ENCODE measurements around the gene FJX1.

FJX1 gene

GRCh38 chr11:35602979-35603378 is 15.3 kb upstream of the FJX1 start:
- Histone ChIP-seq H3K27me3 (ENCODE audit: control insufficient read depth in 5 of 5, insufficient read depth in 4 of 5, low read length in 5 of 5) (peaks cover 0 to 6% (median 0%) of the 10 kb centered on the region in 5 donors), H3K9me3 (ENCODE audit: control insufficient read depth in 5 of 5, low read length in 5 of 5) (no peaks in the 10 kb centered on the region), H3K36me3 (ENCODE audit: control insufficient read depth in 5 of 5, insufficient read depth in 5 of 5, low read length in 5 of 5) (no peaks in the 10 kb centered on the region), H3K4me1 (ENCODE audit: control insufficient read depth in 5 of 5, insufficient read depth in 5 of 5, low read length in 5 of 5) (peaks cover 0 to 5% (median 3%) of the 10 kb centered on the region in 5 donors), H3K27ac (ENCODE audit: low read depth, low read length) (no peak overlapping the region), H3K9ac (ENCODE audit: low read length in 5 of 5) (no peak overlapping the region), H3K4me3 (ENCODE audit: low read depth in 1 of 5, low read length in 5 of 5) (no peak overlapping the region)

- no peak overlapping the region for H3K27ac ChIP-seq (ENCODE audit: low read depth, low read length)
- no peak overlapping the region for H3K9ac ChIP-seq (ENCODE audit: low read length in 5 of 5)
- H3K4me1 ChIP-seq (ENCODE audit: control insufficient read depth in 5 of 5, insufficient read depth in 5 of 5, low read length in 5 of 5) = peaks cover 0 to 5% (median 3%) of the 10 kb centered on the region in 5 donors
- no peaks in the 10 kb centered on the region for H3K9me3 ChIP-seq (ENCODE audit: control insufficient read depth in 5 of 5, low read length in 5 of 5)
- H3K27me3 ChIP-seq (ENCODE audit: control insufficient read depth in 5 of 5, insufficient read depth in 4 of 5, low read length in 5 of 5) = peaks cover 0 to 8% (median 3%) of the 10 kb centered on the region in 5 donors
- no peak overlapping the region for H3K4me3 ChIP-seq (ENCODE audit: low read depth in 1 of 5, low read length in 5 of 5)
- H3K36me3 ChIP-seq (ENCODE audit: control insufficient read depth in 5 of 5, insufficient read depth in 5 of 5, low read length in 5 of 5) = no peaks in the 10 kb centered on the region
Measured at GRCh38 chr11:35605706-35606105, 12.6 kb upstream of the FJX1 start.

DNA sequence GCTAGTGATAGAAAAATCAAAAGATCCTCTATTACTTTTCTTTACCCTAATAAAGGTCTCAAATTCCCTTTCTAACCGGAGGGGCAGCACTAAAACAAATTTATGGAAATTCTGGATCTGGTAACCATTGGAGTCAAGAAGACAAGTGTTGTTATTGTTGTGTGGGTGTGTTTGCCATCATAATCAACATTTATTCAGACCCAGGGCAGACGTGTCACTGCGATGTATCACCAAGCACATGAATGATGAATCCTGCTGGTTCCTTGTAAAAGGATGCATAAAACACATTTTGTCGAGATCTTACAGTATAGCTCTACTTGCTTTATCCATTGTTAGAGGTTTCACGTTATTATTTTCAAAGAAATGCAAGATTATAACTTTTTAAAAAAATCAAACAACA is 12.1 kb upstream of the FJX1 start:
- H3K27me3 ChIP-seq (ENCODE audit: control insufficient read depth in 5 of 5, insufficient read depth in 4 of 5, low read length in 5 of 5) = peaks cover 0 to 8% (median 3%) of the 10 kb centered on the region in 5 donors
- H3K27ac ChIP-seq (ENCODE audit: low read depth, low read length) = no peak overlapping the region
- no peaks in the 10 kb centered on the region for H3K9me3 ChIP-seq (ENCODE audit: control insufficient read depth in 5 of 5, low read length in 5 of 5)
- peaks cover 0 to 5% (median 3%) of the 10 kb centered on the region in 5 donors for H3K4me1 ChIP-seq (ENCODE audit: control insufficient read depth in 5 of 5, insufficient read depth in 5 of 5, low read length in 5 of 5)
- H3K9ac ChIP-seq (ENCODE audit: low read length in 5 of 5) = no peak overlapping the region
- H3K4me3 ChIP-seq (ENCODE audit: low read depth in 1 of 5, low read length in 5 of 5) = no peak overlapping the region
- H3K36me3 ChIP-seq (ENCODE audit: control insufficient read depth in 5 of 5, insufficient read depth in 5 of 5, low read length in 5 of 5) = no peaks in the 10 kb centered on the region

- Histone ChIP-seq H3K4me1 (ENCODE audit: control insufficient read depth in 5 of 5, insufficient read depth in 5 of 5, low read length in 5 of 5) (peaks cover 0 to 5% (median 3%) of the 10 kb centered on the region in 5 donors), H3K4me3 (ENCODE audit: low read depth in 1 of 5, low read length in 5 of 5) (no peak overlapping the region), H3K9me3 (ENCODE audit: control insufficient read depth in 5 of 5, low read length in 5 of 5) (no peaks in the 10 kb centered on the region), H3K36me3 (ENCODE audit: control insufficient read depth in 5 of 5, insufficient read depth in 5 of 5, low read length in 5 of 5) (no peaks in the 10 kb centered on the region), H3K9ac (ENCODE audit: low read length in 5 of 5) (no peak overlapping the region), H3K27me3 (ENCODE audit: control insufficient read depth in 5 of 5, insufficient read depth in 4 of 5, low read length in 5 of 5) (peaks cover 0 to 10% (median 3%) of the 10 kb centered on the region in 5 donors), H3K27ac (ENCODE audit: low read depth, low read length) (no peak overlapping the region)
Measured at GRCh38 chr11:35608502-35608901, 9.8 kb upstream of the FJX1 start.

DNA sequence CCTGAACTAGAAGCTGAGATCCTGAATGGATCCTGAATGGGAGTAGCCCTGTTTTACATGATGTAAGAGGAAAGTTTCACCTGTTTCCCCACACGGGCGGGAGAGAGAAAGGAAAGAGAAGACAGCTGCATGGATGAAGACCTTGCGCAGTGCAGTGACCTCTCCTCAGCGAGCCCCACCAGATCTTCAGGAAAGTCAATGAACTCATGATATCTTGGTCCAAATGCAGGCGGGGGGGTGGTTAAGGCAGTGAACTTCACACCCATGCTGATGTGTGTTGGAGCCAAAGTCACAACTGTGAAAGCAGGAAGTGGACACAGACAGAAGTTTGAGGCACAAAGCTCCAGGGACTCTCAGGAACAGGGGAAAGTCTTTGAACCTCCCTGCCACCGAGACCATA is 8.6 kb upstream of the FJX1 start:
- Histone ChIP-seq H3K27ac (ENCODE audit: low read depth, low read length) (no peak overlapping the region), H3K9me3 (ENCODE audit: control insufficient read depth in 5 of 5, low read length in 5 of 5) (no peaks in the 10 kb centered on the region), H3K27me3 (ENCODE audit: control insufficient read depth in 5 of 5, insufficient read depth in 4 of 5, low read length in 5 of 5) (peaks cover 0 to 10% (median 3%) of the 10 kb centered on the region in 5 donors), H3K36me3 (ENCODE audit: control insufficient read depth in 5 of 5, insufficient read depth in 5 of 5, low read length in 5 of 5) (no peaks in the 10 kb centered on the region), H3K9ac (ENCODE audit: low read length in 5 of 5) (no peak overlapping the region), H3K4me1 (ENCODE audit: control insufficient read depth in 5 of 5, insufficient read depth in 5 of 5, low read length in 5 of 5) (peaks cover 0 to 5% (median 3%) of the 10 kb centered on the region in 5 donors), H3K4me3 (ENCODE audit: low read depth in 1 of 5, low read length in 5 of 5) (no peak overlapping the region)

- peaks cover 0 to 5% (median 3%) of the 10 kb centered on the region in 5 donors for H3K4me1 ChIP-seq (ENCODE audit: control insufficient read depth in 5 of 5, insufficient read depth in 5 of 5, low read length in 5 of 5)
- peaks cover 0 to 8% (median 3%) of the 10 kb centered on the region in 5 donors for H3K27me3 ChIP-seq (ENCODE audit: control insufficient read depth in 5 of 5, insufficient read depth in 4 of 5, low read length in 5 of 5)
- no peak overlapping the region for H3K9ac ChIP-seq (ENCODE audit: low read length in 5 of 5)
- no peak overlapping the region for H3K4me3 ChIP-seq (ENCODE audit: low read depth in 1 of 5, low read length in 5 of 5)
- no peaks in the 10 kb centered on the region for H3K9me3 ChIP-seq (ENCODE audit: control insufficient read depth in 5 of 5, low read length in 5 of 5)
- no peak overlapping the region for H3K27ac ChIP-seq (ENCODE audit: low read depth, low read length)
- no peaks in the 10 kb centered on the region for H3K36me3 ChIP-seq (ENCODE audit: control insufficient read depth in 5 of 5, insufficient read depth in 5 of 5, low read length in 5 of 5)
Measured at GRCh38 chr11:35610631-35611030, 7.6 kb upstream of the FJX1 start.

DNA sequence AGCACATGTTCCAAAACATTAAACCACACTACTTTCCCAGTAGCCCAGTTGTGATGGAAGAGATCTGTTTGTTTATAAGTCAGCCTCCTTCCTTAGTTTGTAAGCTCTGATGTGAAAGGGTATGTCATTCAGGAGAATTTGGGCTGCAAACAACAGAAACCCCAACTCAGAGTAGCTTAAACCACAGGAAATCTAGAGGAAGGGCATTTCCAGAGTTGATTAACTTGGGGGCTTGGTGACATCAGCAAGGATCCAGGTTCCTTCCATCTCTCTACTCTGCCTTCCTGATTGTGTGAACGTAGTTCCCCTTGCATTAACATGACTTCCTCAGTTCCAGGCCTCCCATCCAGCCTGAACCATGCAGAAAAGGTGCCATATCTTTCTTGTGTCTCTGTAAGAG is 6.5 kb upstream of the FJX1 start:
- Histone ChIP-seq H3K4me3 (ENCODE audit: low read depth in 1 of 5, low read length in 5 of 5) (no peak overlapping the region), H3K27ac (ENCODE audit: low read depth, low read length) (no peak overlapping the region), H3K36me3 (ENCODE audit: control insufficient read depth in 5 of 5, insufficient read depth in 5 of 5, low read length in 5 of 5) (no peaks in the 10 kb centered on the region), H3K9me3 (ENCODE audit: control insufficient read depth in 5 of 5, low read length in 5 of 5) (no peaks in the 10 kb centered on the region), H3K9ac (ENCODE audit: low read length in 5 of 5) (no peak overlapping the region), H3K27me3 (ENCODE audit: control insufficient read depth in 5 of 5, insufficient read depth in 4 of 5, low read length in 5 of 5) (peaks cover 0 to 8% (median 3%) of the 10 kb centered on the region in 5 donors), H3K4me1 (ENCODE audit: control insufficient read depth in 5 of 5, insufficient read depth in 5 of 5, low read length in 5 of 5) (no peaks in the 10 kb centered on the region)

DNA sequence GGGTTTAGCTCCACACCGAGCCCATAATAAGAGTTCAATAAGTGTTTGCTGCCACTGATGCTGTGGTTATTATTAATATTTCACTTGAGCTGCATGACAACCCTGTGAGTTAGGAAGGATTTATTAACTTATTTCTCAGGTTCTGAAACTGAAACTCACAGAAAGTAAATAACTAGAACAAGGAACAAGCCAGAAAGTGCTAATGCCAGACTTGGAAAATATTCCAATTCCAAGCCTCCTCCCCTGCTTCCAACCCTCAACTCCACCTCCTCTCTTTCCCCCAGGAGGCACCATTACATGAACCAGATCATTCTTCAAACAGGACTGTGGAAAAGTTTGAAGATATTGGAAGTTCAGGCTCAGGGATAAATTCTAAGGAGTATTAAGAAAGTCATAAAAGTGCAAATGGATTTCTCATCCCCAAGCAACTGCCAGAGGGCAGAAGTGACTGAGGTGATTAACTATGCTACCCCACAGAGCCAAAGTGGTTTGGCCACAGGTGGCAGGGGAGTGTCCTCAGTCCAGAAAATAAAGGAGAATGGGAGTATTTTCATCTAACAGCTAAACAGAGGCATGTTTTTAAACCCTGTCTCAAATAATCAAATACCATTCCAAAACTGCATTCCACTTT is 3.2 kb upstream of the FJX1 start:
- Histone ChIP-seq H3K36me3 (ENCODE audit: control insufficient read depth in 5 of 5, insufficient read depth in 5 of 5, low read length in 5 of 5) (no peaks in the 10 kb centered on the region), H3K9me3 (ENCODE audit: control insufficient read depth in 5 of 5, low read length in 5 of 5) (no peaks in the 10 kb centered on the region), H3K4me1 (ENCODE audit: control insufficient read depth in 5 of 5, insufficient read depth in 5 of 5, low read length in 5 of 5) (peaks cover 0 to 21% (median 19%) of the 10 kb centered on the region in 5 donors), H3K27me3 (ENCODE audit: control insufficient read depth in 5 of 5, insufficient read depth in 4 of 5, low read length in 5 of 5) (peaks cover 1 to 9% (median 5%) of the 10 kb centered on the region in 5 donors), H3K27ac (ENCODE audit: low read depth, low read length) (no peak overlapping the region), H3K4me3 (ENCODE audit: low read depth in 1 of 5, low read length in 5 of 5) (no peak overlapping the region), H3K9ac (ENCODE audit: low read length in 5 of 5) (no peak overlapping the region)

GRCh38 chr11:35615921-35616900 is 2.0 kb upstream of the FJX1 start:
- Histone ChIP-seq H3K27ac (ENCODE audit: low read depth, low read length) (no peak overlapping the region), H3K36me3 (ENCODE audit: control insufficient read depth in 5 of 5, insufficient read depth in 5 of 5, low read length in 5 of 5) (no peaks in the 10 kb centered on the region), H3K4me3 (ENCODE audit: low read depth in 1 of 5, low read length in 5 of 5) (no peak overlapping the region), H3K4me1 (ENCODE audit: control insufficient read depth in 5 of 5, insufficient read depth in 5 of 5, low read length in 5 of 5) (peaks cover 0 to 25% (median 22%) of the 10 kb centered on the region in 5 donors), H3K9me3 (ENCODE audit: control insufficient read depth in 5 of 5, low read length in 5 of 5) (no peaks in the 10 kb centered on the region), H3K27me3 (ENCODE audit: control insufficient read depth in 5 of 5, insufficient read depth in 4 of 5, low read length in 5 of 5) (peaks cover 5 to 13% (median 9%) of the 10 kb centered on the region in 5 donors), H3K9ac (ENCODE audit: low read length in 5 of 5) (no peak overlapping the region)

DNA sequence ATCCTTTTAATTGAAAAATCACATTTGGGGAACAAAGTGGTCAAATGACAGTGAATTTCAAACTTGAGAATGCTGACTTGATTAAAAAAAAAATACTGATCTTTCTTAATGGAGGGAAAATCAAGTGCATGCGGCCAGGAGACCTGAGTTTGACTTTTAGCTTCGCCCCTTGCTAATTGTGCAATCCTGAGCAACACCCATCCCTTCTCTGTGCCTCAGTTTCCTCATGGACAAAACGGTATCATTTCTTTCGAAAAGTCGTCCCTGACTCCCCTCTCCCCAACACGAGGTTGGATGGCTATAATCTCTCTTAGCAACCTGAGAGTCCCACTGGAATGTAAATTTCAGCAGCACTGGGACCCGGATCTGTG is 959 bp upstream of the FJX1 start:
- peak overlapping the region in 1 of 5 donors; percentile 59 for H3K9ac ChIP-seq (ENCODE audit: low read length in 5 of 5)
- H3K4me3 ChIP-seq (ENCODE audit: low read depth in 1 of 5, low read length in 5 of 5) = peak overlapping the region in 4 of 5 donors; percentile 60 to 72 (median 68)
- H3K36me3 ChIP-seq (ENCODE audit: control insufficient read depth in 5 of 5, insufficient read depth in 5 of 5, low read length in 5 of 5) = no peaks in the 10 kb centered on the region
- no peaks in the 10 kb centered on the region for H3K9me3 ChIP-seq (ENCODE audit: control insufficient read depth in 5 of 5, low read length in 5 of 5)
- H3K27ac ChIP-seq (ENCODE audit: low read depth, low read length) = peak overlapping the region; percentile 41
- H3K27me3 ChIP-seq (ENCODE audit: control insufficient read depth in 5 of 5, insufficient read depth in 4 of 5, low read length in 5 of 5) = peaks cover 5 to 16% (median 11%) of the 10 kb centered on the region in 5 donors
- H3K4me1 ChIP-seq (ENCODE audit: control insufficient read depth in 5 of 5, insufficient read depth in 5 of 5, low read length in 5 of 5) = peaks cover 0 to 28% (median 25%) of the 10 kb centered on the region in 5 donors
